ENCODE measurements around the gene NR1D1. TPM values are rescaled to one million over a fixed set of nuclear protein-coding genes. Genes with fewer than 3 reads are reported as not detected.
A peak's percentile ranks its signal among the peaks of the same experiment; 100 is the strongest.

The NR1D1 gene
- total and polyA plus RNA-seq, 2 of the 13 experiments (the other 11 are each of a cell fraction or from before 2014, with no cell fraction given): 2.1 to 2.7 TPM

- TF ChIP-seq KLF16 (CRISPR knock-in tag; IDR thresholded peaks at IDR 0.05) (no peak), LBX2 (CRISPR knock-in tag; IDR thresholded peaks at IDR 0.05; ENCODE audit: borderline replicate concordance) (0 out of 2 replicates have a peak, but pooled peaks have one; percentile 10), ZNF460 (CRISPR knock-in tag; IDR thresholded peaks at IDR 0.05; ENCODE audit: borderline replicate concordance) (no peak), TFE3 (CRISPR knock-in tag; IDR thresholded peaks at IDR 0.05) (no peak), EHMT2 (IDR thresholded peaks at IDR 0.05; ENCODE audit: borderline replicate concordance, low read depth, low read length) (no peak), ZNF24 (IDR thresholded peaks at IDR 0.05) (no peak), TFDP1 (CRISPR knock-in tag; IDR thresholded peaks at IDR 0.05; ENCODE audit: borderline replicate concordance) (no peak), HNRNPH1 (optimal IDR thresholded peaks at IDR 0.05; ENCODE audit: low read depth, low read length) (no peak), MEF2D (CRISPR knock-in tag; IDR thresholded peaks at IDR 0.05) (no peak), TP53 (CRISPR knock-in tag; conservative IDR thresholded peaks at IDR 0.05) (no peak), ASH2L (IDR thresholded peaks at IDR 0.05; ENCODE audit: insufficient read length, low read depth, low read length) (peak; percentile 33), MAF1 (CRISPR knock-in tag; IDR thresholded peaks at IDR 0.05; ENCODE audit: borderline replicate concordance) (no peak), MAFF (IDR thresholded peaks at IDR 0.05; ENCODE audit: low read depth, low read length) (no peak), ZNF564 (CRISPR knock-in tag; IDR thresholded peaks at IDR 0.05) (0 out of 2 replicates have a peak, but pooled peaks have one; percentile 33), HBP1 (CRISPR knock-in tag; IDR thresholded peaks at IDR 0.05; ENCODE audit: low read depth) (no peak), JUN (CRISPR knock-in tag; IDR thresholded peaks at IDR 0.05) (no peak), LRRFIP1 (CRISPR knock-in tag; conservative IDR thresholded peaks at IDR 0.05) (no peak), THAP8 (CRISPR knock-in tag; IDR thresholded peaks at IDR 0.05; ENCODE audit: borderline replicate concordance) (no peak), BHLHE40 (IDR thresholded peaks at IDR 0.05; ENCODE audit: low read length) (no peak), CCAR2 (optimal IDR thresholded peaks at IDR 0.05; ENCODE audit: low read depth, low read length) (no peak), FLYWCH1 (CRISPR knock-in tag; IDR thresholded peaks at IDR 0.05) (no peak), REXO4 (CRISPR knock-in tag; IDR thresholded peaks at IDR 0.05; ENCODE audit: borderline replicate concordance) (no peak)
Observed at GRCh38 chr17:40071313-40072039, 28.9 kb downstream of the NR1D1 start (continued).
